Occipital lobe (tissue), 2 donors: ENCODE results near the gene DUSP7. TPM values are rescaled to one million over a fixed set of nuclear protein-coding genes. Genes with fewer than 3 reads are reported as not detected.
"Not testable (repeated sequence)": the region's sequence is repeated elsewhere in the genome, so short reads cannot be mapped to it uniquely, and the experiment has no call there.

Experiments used
- DNase-seq: peaks from one replicate; lab custom pipeline; 2025; lab: John Stamatoyannopoulos, UW
- total RNA-seq: library from RNA; depleted of rRNA; stranded (reverse); fragments of >200 nt; gene quantifications from one replicate; pipeline ENCODE4 v1.2.3, GENCODE V29; 2014

DUSP7 gene
- total RNA-seq, 1 donor from 2014 or later, result 10.8 TPM

DNA sequence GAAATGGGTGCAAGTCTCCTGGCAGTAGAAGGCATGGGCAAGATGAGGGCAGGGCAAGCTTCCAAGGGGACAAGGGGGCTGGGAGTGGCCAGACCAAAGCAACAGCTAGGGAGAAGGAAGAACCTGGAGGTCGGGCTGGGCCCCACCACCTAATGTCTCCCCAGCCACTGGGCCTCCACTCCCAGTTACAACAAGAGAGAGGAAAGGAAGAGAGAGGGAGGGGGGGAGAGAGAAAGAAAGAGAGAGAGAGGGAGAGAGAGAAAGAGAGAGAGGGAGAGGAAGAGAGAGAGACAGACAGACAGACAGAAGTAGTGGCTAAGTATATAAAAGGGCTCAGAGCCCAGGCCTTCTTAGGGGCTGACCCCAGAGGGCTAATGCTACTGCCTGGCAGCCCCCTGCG lies 6.9 kb downstream of the DUSP7 start:
- no peak for DNase-seq

DNA sequence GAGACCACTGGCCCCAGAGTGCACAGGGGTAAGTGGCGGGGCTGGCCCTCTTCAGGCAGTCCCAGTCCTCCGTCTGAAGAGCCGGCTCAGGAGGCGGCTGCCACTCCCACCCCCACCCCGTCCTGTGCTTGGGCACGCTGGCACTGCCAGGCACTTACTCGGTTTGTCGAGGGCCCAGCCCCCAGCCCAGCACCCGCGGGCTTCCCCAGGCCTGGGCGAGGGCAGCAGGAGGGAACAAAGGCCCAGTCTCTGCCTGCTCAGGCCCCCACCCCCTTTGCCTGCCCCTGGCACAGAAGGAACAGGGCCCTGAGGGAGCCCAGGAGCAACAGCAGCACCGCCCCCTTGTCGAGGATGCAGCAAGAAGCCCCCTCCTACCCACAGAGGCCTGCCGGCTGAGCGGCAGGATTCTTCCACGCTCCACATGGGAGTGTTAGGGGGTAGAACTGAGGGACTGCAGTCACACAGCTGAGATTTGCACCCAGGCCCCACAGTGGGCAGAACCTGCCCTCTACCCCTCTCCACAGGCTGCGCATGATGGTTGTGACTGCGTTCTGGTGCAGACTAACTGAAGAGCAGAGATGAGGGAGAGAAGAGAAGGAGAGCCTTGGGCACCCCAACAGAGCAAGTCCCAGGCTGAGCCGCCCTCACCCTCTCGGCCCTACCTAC lies 8.9 kb downstream of the DUSP7 start:
- peak; percentile 84 for DNase-seq

DNA sequence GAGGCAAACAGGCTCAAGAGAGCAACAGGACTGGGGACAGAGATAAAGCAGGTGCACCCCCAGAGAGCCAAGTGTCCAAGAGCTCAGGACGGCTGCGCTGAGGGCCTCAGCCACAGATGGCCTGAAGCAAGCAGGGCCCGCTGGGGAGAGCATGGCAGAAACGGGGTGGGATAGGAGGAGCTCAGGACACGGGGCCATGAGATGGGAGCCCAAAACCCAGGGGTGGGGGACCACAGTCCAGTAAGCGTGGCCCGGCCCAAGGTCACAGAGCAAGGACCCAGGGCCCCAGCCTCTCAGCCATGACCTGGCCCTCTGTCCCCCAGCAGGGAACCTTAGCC lies 9.5 kb downstream of the DUSP7 start:
- no peak for DNase-seq

GRCh38 chr3:52046186-52046901 lies 10.0 kb downstream of the DUSP7 start:
- DNase-seq, result peak; percentile 51

GRCh38 chr3:52044869-52045619 lies 11.3 kb downstream of the DUSP7 start:
- DNase-seq, result no peak

- no peak for DNase-seq
Measured at GRCh38 chr3:52043750-52044149, 12.6 kb downstream of the DUSP7 start.

DNA sequence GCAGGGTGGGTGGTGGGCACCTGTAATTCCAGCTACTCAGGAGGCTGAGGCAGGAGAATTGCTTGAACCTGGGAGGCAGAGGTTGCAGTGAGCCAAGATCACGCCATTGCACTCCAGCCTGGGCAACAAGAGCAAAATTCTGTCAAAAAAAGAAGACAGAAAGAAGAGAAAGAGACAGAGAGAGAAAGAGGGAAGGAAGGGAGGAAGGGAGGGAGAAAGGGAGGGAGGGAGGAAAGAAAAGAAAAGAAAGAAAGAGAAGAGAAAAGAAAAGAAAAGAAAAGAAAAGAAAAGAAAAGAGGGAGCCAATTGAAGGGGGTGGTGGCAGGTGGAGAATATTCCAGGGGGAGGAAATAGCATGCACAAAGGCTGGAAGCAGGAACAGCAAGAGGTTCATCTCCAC lies 13.3 kb downstream of the DUSP7 start:
- not testable (repeated sequence) for DNase-seq

DNA sequence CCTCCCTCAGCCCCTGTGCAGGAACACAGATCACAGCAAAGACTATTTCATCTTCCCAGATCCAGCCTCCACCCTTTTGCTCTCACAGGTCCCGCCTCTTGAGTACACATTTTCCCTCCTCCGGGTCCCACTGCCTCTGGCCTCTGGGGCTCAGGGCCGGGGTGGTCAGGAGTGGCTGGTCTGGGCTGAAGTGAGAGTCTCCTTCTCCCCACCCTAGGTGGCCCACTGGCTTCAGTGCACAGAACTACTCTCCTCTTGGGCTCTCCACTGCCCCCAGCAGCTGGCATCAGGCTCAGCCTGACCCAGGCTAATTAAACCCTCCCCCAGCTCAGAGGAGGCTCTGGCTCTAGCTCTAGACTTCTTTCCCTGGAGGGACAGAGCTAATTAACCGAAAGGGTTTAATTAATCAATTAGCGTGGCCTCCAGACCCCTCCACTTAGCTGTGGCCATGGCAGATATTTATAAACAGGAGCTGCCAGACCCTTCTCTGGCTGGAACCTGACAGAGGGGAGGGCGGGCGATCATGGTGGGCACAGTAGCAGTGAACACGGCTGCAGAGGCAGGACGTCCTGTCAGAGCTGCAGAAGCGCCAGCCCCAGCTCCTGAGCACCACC lies 15.1 kb downstream of the DUSP7 start:
- DNase-seq, result peak; percentile 44

GRCh38 chr3:52040600-52040999 lies 15.8 kb downstream of the DUSP7 start:
- no peak for DNase-seq

DNA sequence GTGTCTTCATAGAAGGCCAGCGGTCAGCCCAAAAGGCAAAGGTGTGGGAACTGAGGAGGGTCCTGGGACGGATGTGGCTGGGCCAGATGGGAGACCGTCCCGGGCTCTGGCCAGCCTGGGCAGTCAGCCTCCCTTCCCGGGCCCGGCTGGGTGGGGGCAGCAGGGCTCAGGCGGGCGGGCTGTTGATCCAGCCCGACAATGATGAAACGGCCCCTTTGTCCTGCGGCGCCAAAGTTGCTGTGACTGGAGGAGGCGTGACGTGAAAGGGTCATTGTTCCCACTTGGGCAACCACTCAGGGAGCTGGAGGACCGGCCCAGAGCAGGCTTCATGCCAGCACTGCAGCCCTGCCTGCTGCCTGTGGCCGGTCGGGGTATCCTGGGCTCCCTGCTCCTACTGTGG lies 16.5 kb downstream of the DUSP7 start:
- peak; percentile 92 for DNase-seq

- DNase-seq, result no peak
Measured at GRCh38 chr3:52039426-52039825, 16.9 kb downstream of the DUSP7 start.

DNA sequence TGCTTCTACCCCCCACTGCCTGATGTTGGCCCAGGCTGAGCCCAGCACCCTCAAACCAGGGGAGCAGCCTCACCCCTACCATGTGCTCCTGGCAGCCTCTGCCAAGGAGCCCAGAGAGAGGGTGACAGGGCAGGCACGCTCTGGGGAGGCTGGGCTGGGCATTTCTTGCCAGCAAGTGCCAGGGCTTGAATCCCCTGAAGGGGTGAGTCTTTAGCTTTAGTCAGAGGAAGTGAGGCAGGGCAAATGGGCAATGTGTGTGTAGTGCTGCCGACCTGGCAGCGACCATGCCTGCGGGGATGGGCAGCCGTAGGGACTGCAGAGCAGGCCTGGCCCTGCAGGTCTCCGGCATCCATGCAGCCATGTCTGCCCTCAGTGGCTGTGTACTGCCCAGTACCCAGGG lies 18.1 kb downstream of the DUSP7 start:
- DNase-seq, result no peak

DNA sequence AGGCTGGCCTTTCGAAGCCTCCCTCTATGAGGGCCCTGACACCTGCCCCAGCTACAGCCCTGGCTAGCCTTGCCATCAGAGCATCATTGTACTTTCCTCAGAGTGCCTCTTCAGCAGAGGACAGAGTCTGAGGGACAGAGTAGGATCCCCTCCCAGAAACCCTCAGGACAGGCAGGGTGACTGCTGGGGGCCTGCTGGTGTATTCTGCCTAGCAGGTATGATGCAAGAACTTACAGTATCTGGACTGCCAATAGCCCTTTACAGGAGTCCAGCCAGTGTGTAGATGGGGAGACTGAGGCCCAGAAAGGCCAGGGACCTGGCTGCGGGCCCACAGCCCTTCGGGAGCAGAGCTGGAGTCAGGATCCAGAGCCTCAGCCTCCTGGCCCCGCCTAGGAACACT lies 19.1 kb downstream of the DUSP7 start:
- DNase-seq, result no peak

- no peak for DNase-seq
Measured at GRCh38 chr3:52036829-52037228, 19.5 kb downstream of the DUSP7 start.

DNA sequence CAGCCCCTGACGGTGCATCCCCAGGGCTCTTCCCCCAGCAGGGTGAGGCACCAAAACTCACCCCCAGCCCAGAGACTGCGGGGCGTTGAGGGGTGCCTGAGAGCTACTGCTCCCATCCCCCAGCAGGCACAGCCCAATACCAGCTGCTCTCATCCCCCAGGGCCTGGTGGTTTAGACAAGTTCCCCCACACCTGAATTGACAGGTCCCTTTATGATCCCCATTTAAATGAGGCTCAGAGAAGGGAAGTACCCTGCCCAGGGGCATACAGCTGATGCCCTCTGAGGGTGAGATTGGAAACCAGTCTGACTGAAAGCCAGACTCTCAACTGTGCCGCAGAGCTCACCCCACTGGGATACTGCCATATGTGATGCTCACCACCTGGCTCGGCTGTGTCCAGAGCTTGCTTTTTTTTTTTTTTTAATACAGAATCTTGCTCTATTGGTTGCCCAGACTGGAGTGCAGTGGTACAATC lies 20.1 kb downstream of the DUSP7 start:
- no peak for DNase-seq

DNA sequence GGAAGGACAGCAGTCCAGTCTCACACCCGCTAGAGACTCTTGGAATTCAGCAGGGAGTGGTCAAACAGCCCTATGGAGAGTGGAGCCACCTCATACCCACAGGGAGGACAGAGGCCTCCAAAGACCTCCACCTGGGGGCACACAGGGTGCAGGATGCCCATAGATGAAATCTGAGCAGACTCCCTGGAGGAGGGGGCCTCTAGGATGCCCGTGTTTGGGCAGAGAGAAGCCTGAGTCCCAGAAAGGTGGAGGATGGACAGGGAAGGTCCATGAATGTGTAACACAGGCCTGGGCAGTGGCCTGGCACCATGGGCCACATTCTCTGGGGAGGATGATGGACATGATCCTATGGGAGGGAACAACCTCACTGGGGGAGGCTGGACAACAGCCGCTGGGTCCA lies 21.7 kb downstream of the DUSP7 start:
- no peak for DNase-seq

- no peak for DNase-seq
Measured at GRCh38 chr3:52034212-52034611, 22.2 kb downstream of the DUSP7 start.

DNA sequence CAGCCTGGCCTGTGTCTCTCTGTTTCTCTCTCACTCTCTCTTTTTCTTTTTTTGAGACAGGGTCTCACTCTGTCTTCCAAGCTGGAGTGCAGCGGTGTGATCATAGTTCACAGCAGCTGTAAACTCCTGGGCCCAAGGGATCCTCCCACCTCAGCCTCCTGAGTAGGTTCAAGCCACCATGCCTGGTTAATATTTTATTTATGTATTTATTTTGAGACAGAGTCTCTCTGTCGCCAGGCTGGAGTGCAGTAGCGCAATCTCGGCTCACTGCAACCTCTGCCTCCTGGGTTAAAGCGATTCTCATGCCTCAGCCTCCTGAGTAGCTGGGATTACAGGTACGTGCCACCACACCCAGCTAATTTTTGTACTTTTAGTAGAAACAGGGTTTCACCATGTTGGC lies 22.6 kb downstream of the DUSP7 start:
- not testable (repeated sequence) for DNase-seq

DNA sequence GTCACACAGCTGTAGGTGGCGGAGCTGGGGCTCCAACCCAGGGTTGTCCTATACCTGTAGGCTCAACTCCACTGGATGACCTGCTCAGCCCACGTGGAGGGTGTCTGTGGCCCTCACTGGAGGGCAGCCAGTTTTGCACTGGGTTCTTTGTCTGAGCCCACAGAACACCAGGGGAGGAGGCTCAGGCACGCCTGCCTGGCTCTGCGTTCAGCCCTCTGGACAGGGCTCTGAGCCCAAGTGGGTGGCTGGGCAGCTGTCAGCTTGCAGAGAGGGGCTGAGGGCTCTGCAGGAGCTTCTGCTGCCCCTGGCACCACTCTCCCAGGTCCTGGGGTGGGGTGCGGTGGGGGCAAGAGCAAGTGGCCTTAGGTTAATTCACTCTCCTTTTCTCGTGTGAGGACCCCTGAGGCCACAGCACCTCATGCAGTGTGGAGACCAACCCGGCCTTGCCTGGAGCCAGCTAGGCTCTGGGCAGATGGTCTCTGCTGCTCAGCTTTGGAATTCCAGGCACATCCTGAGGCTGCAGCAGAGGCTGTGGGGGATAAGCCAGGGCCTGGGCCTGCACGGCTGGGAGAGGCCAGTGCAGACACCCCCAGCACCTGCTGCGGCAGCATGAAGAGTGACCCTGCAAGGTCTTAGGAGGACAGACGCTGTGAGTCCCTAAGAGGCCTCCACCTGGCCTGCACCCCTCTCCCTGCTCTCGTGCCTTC lies 23.5 kb downstream of the DUSP7 start:
- DNase-seq, result no peak

- no peak for DNase-seq
Measured at GRCh38 chr3:52031896-52032295, 24.5 kb downstream of the DUSP7 start.

DNA sequence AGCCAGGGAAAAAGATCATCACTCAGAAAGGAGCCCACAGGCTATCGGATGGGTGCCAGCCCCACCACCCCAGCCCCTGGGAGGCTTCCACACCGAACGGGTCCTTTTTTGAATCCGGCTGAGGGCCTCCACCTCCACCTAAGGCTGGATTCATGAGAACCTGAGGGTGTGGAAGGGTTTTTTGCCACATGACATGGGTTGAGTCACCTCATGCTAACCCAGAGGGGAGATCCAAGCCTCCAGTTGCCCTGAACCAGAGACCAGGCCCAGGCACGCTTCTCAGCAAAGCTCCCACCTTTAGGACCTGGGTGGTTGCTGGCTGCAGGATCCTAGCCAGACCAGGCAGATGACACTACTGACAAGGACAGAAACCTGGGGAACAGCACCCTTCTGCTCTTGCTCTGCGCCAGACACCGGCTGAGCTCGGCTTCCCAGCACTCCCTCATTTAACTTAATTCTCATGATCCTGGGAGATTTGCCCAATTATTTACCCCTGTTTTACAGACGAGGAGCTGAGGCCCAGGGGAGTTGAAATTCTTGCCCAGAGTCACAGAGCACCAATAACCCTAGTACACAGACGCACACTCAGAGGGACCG lies 25.6 kb downstream of the DUSP7 start:
- DNase-seq, result no peak
